H1 (cell line): ENCODE results near the gene AFTPH.

Source experiments
- CTBP2 ChIP-seq: IDR thresholded peaks from 2 replicates; pipeline ENCODE4 v1.7.0; 2011; ENCODE audit warnings: borderline replicate concordance, mild to moderate bottlenecking, moderate library complexity, mixed read lengths, low read length; ENCODE audit not compliant: insufficient read depth, insufficient read length
- EP300 ChIP-seq, 2 experiments: IDR thresholded peaks; 1 replicate in 1 of 2; 2 replicates in 1 of 2; pipeline ENCODE4 v1.6.1; 2011 to 2012; ENCODE audit warnings: low read depth in 2 of 2, low read length in 2 of 2, mild to moderate bottlenecking in 2 of 2, borderline replicate concordance in 1 of 2, inconsistent platforms in 1 of 2, moderate library complexity in 1 of 2
- GABPA ChIP-seq: IDR thresholded peaks from 2 replicates; pipeline ENCODE4 v1.6.1; 2011; ENCODE audit warnings: mild to moderate bottlenecking, low read length, moderate library complexity, borderline replicate concordance; ENCODE audit not compliant: insufficient read depth
- JUND ChIP-seq: IDR thresholded peaks from 2 replicates; pipeline ENCODE4 v1.6.1; 2011; ENCODE audit warnings: mild to moderate bottlenecking, improper control_type of control experiment, low read length
- MAFK ChIP-seq: IDR thresholded peaks from 2 replicates; pipeline ENCODE4 v1.6.1; 2012; ENCODE audit warnings: low read depth, mild to moderate bottlenecking, improper control_type of control experiment, low read length
- NRF1 ChIP-seq: IDR thresholded peaks from 2 replicates; pipeline ENCODE4 v1.6.1; 2011; ENCODE audit warnings: mild to moderate bottlenecking, low read depth, low read length, improper control_type of control experiment
- POLR2A ChIP-seq, 2 experiments: IDR thresholded peaks; 1 replicate in 1 of 2; 2 replicates in 1 of 2; pipeline ENCODE4 v1.6.1; 2011; ENCODE audit warnings: low read depth in 2 of 2, low read length in 2 of 2, mild to moderate bottlenecking in 2 of 2; ENCODE audit errors: control extremely low read depth in 1 of 2
- POLR2AphosphoS5 ChIP-seq: IDR thresholded peaks from 2 replicates; pipeline ENCODE4 v1.6.1; 2011; ENCODE audit warnings: low read depth, low read length
- RFX5 ChIP-seq: IDR thresholded peaks from 2 replicates; pipeline ENCODE4 v1.6.1; 2011; ENCODE audit warnings: low read depth, low read length, improper control_type of control experiment, borderline replicate concordance
- TF ChIP-seq, protein P1 (sequence below), 3 experiments: IDR thresholded peaks; 1 replicate in 2 of 3; 2 replicates in 1 of 3; pipeline versions ENCODE4 v1.5.1 to v1.6.1; 2011; ENCODE audit warnings: low read length in 3 of 3, mild to moderate bottlenecking in 3 of 3, inconsistent platforms in 2 of 3, low read depth in 1 of 3, moderate library complexity in 1 of 3; ENCODE audit not compliant: insufficient read depth in 1 of 3; ENCODE audit errors: control extremely low read depth in 1 of 3

DNA sequence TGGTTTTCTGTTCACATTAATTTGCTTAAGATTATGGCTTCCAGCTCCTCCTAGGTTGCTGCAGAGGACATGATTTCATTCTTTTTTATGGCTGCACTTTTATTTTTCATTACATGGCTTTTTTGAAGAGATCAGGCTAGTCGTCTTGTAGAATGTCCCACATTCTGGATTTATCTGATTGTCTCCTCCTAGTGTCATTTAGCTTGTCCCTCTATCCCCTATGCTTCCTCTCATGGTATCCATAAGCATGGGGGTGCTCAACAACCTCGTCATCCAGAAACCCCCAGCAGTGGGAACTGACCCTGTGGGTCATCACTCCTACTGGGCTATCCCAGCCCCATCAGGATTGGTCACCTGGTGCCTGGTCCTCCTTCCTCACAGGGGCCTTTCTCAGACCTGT lies 80.0 kb downstream of the AFTPH start:
- TF ChIP-seq, protein P1, sequence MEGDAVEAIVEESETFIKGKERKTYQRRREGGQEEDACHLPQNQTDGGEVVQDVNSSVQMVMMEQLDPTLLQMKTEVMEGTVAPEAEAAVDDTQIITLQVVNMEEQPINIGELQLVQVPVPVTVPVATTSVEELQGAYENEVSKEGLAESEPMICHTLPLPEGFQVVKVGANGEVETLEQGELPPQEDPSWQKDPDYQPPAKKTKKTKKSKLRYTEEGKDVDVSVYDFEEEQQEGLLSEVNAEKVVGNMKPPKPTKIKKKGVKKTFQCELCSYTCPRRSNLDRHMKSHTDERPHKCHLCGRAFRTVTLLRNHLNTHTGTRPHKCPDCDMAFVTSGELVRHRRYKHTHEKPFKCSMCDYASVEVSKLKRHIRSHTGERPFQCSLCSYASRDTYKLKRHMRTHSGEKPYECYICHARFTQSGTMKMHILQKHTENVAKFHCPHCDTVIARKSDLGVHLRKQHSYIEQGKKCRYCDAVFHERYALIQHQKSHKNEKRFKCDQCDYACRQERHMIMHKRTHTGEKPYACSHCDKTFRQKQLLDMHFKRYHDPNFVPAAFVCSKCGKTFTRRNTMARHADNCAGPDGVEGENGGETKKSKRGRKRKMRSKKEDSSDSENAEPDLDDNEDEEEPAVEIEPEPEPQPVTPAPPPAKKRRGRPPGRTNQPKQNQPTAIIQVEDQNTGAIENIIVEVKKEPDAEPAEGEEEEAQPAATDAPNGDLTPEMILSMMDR (IDR thresholded peaks at IDR 0.05; ENCODE audit: control extremely low read depth in 1 of 3, insufficient read depth in 1 of 3, low read depth in 1 of 3, low read length in 3 of 3): no peak
- TF ChIP-seq POLR2A (IDR thresholded peaks at IDR 0.05; ENCODE audit: control extremely low read depth in 1 of 2, low read depth in 2 of 2, low read length in 2 of 2) (no peak), JUND (no peak), RFX5 (no peak), POLR2AphosphoS5 (no peak), EP300 (IDR thresholded peaks at IDR 0.05; ENCODE audit: borderline replicate concordance in 1 of 2, low read depth in 2 of 2, low read length in 2 of 2) (no peak), GABPA (no peak), NRF1 (no peak), MAFK (no peak), CTBP2 (no peak)
